GM19455 (cell line): ENCODE results near the gene PSD4.

Experiments
- ATAC-seq: cut with Tn5 transposase; IDR thresholded peaks from one replicate; pipeline ENCODE4 v1.9.1; 2021; ENCODE audit not compliant: unreplicated experiment

Gene PSD4

DNA sequence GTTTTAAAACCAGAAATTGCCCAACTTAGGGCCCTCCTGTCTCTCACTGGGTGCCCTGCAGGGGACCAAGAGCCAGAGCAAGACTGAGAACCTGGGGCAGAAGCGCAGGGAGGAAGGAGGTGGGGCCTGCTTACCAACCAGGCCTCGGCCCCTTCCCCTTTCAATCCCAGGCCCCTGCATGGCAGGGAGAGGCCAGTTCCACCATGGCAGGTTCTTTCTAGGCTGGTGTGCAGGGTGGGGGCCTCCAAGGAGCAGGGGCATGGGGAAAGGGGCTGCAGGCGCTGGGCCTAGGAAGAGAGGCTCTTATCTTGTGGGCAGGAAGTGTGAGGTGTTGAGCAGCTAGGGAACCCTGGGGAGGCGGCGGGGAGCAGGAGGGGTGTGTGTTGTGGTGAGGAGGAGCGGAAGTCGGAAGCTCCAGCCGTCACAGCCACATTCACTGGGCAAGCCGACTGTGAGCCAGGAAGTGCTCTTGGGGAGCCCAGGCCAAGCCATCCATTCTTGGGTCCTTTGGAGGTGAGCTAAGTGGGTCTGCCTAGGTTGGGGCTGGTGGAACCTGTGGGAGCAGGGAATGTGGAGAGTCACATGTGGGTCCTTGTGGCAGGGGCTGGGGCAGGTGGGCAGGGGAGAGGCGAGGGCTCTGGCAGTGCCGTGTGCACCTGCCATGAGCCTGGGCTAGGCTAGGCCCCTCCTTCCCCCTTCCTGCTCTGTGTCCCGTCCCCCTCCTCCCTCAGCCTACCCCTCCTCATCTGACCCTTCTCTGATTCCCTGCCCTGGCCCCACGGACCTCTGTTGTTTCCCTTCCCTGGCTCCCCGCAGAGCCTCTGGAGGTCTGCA, at the start of gene PSD4:
PSD4 (plus strand) TSS at position 430 of the 834 bp plus-strand sequence. CDS start 8,486 bp downstream, outside the sequence.
- ATAC-seq = peak; percentile 84

DNA sequence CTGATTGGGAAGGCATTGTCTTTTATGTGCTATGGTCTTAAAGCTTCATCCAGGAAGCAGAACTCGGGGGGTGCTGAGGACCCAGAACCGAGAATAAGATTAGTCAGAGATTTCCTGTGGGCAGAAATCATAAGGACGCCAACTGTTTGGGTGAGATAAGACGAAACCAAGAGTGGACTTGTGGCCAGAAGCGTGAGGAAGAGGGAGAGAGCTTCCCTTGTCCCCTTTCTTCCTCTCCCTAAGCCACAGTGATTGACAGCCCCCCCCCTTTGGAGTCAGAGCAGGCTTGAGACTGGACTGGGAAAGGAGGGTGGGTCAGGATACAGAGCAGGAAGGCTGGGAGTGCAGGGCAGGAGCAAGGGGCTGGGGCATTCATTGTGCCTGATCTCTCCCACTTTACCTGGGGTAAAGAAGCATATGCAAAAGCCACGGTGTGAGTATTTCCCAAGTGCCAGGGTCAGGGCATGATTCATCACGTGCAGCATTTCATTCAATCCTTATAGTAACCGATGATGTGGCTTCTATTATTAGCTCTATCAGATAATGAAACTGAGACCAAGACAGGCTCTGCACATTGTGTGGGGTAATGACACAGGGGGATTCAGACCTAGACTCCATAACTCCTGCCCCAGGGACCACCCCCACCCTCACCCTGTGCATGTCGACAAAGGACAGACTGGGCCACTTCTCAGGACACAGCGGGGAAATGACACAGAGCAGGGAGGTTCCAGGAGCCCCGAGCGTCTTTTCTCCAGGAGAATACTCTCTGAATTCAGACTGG, 49.4 kb upstream of the PSD4 start:
- ATAC-seq = no peak

- ATAC-seq = no peak
Observed at GRCh38 chr2:113124984-113125855, 48.6 kb upstream of the PSD4 start.

DNA sequence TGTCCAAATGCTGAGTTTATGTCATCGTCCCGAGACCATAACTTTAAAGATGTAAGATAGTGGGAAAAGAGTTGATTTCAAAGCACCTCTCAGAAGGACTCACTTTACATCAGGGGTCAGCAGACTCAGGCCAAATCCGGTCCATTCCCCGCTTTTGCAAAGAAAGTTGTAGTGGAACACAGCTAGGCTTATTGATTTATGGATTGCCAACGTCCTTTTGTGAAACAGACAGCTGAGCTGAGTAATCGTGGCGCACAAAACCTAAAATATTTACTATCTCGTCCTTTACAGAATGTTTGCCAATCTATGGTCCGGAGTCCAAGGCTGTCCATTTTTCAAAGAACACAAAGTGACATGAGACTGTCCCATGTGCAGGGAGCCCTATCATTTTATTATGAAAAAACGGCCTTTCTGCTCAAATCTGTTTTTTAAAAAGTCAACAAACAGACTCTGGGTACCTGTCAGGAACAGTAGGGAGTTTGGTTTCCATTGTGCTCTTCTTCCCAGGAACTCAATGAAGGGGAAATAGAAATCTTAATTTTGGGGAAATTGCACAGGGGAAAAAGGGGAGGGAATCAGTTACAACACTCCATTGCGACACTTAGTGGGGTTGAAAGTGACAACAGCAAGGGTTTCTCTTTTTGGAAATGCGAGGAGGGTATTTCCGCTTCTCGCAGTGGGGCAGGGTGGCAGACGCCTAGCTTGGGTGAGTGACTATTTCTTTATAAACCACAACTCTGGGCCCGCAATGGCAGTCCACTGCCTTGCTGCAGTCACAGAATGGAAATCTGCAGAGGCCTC, 46.7 kb upstream of the PSD4 start, which contains the start of gene IL1RN:
IL1RN (plus strand) TSS at position 754 of the 801 bp plus-strand sequence; CDS start at position 781, 27 bp downstream.
- no peak for ATAC-seq

GRCh38 chr2:113127646-113128570, 45.9 kb upstream of the PSD4 start:
- no peak for ATAC-seq

DNA sequence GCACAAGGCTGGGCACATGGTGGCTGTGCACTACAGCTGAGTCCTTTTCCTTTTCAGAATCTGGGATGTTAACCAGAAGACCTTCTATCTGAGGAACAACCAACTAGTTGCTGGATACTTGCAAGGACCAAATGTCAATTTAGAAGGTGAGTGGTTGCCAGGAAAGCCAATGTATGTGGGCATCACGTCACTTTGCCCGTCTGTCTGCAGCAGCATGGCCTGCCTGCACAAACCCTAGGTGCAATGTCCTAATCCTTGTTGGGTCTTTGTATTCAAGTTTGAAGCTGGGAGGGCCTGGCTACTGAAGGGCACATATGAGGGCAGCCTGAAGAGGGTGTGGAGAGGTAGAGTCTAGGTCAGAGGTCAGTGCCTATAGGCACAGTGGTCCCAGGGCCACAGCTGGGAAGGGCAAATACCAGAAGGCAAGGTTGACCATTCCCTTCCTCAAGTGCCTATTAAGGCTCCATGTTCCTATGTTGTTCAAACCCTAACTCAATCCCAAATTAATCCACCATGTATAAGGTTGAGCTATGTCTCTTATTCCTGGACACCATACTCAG, 44.2 kb upstream of the PSD4 start:
- no peak for ATAC-seq

GRCh38 chr2:113131352-113132185, 42.2 kb upstream of the PSD4 start:
- no peak for ATAC-seq

GRCh38 chr2:113132414-113133021, 41.3 kb upstream of the PSD4 start:
- no peak for ATAC-seq

DNA sequence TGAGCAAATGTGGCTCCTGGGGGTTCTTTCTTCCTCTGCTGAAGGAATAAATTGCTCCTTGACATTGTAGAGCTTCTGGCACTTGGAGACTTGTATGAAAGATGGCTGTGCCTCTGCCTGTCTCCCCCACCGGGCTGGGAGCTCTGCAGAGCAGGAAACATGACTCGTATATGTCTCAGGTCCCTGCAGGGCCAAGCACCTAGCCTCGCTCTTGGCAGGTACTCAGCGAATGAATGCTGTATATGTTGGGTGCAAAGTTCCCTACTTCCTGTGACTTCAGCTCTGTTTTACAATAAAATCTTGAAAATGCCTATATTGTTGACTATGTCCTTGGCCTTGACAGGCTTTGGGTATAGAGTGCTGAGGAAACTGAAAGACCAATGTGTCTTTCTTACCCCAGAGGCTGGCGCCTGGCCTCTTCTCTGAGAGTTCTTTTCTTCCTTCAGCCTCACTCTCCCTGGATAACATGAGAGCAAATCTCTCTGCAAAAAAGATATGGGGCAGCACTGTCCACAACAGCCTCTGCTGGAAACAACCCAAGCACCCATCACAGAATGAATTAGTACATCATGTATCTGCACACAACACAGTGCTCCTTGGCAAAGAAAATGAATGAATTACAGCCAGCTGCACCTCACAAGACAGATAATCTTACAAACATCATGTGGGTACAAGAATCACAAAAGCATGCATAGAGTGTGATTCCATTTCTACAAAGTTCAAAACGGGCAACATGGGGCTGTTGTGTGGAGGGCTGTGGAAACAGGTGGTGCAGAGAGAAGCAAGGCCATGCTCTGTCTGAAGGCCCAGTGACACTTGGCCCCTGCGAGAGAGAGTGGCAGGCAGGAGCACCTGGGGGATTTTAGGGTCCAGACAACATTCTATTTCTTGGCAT, 39.8 kb upstream of the PSD4 start:
- no peak for ATAC-seq

DNA sequence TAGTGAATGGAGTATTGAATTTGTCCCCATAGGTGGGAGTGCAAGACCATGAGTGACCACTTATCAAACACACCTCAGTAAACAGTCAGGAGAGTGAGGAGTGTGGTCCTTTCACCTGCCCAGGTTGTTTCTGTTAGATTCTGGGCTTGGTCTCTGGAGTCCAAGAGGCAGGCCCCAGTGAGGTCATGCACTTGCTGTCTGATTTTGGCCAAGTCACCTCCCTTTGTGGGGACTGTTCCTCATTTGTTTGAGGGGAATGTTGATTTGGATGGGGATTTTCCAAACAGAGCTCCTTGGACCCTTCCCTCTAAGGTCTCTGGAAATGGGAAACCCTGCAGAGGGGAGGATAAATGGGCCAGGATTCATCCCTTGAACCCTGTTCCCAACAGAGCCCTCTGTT, 39.1 kb upstream of the PSD4 start:
- no peak for ATAC-seq

- no peak for ATAC-seq
Observed at GRCh38 chr2:113135317-113135716, 38.5 kb upstream of the PSD4 start.

DNA sequence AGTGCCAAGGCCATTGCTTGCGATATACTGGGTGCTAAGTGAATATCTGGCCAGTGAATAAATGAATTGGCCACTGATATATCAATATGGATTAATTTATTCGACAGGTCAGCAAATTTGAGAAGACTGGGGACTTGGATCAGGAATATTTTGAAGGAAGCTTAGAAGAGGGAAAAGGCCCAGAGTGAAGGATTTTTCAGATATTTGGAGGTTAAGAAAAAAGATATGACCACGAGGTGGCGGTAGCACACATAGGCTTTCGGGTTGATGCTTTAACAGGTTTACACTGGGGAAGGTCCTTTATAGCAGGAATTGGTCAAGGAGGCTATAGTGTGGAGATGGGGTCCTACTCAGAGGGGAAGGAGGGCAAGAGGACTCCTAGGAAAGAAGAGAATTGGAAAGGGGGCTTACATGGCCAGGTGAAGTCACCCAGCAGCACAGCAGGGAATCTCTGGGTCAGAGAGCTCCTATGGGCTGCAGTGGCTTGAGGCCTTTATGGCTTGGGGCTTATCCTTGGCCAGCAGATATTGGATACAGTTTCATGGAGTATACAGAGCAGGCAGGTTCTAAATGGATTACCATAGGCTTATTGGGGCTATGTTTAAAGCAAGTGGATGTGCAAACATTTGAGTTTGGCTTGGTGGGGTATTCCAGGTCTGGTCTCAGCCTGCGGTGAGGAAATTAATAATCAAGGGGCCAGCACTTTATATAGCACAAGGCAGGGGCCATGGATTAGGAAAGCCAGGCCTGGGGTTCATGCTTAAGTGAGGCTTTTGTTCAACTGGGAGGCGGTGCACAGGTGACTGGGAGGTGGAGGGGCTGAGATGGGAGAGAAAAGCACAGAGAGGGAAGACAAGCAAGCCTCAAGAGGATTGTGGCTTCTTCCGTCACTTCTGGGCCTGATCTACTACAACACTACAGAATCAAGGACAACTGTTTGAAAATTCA, 36.7 kb upstream of the PSD4 start:
- no peak for ATAC-seq

DNA sequence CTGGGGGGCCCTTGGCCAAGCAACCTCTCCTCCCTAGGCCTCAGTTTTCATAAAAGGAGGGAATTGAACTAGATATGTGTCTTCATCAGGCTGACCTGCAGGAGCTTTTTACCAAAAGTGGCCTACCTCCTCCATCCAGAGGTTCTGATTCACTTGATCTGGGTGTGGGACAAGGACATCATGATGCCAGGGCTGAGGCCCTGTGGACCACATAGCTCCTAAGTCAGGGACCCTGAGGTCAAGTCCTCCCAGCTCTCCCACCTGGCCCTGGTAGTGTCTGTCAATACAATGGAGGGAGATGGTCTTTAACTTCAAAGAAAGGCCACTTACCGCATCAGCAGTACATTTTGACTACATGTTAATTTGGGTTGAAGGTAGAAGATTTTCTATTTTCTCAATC, 35.9 kb upstream of the PSD4 start:
- no peak for ATAC-seq

DNA sequence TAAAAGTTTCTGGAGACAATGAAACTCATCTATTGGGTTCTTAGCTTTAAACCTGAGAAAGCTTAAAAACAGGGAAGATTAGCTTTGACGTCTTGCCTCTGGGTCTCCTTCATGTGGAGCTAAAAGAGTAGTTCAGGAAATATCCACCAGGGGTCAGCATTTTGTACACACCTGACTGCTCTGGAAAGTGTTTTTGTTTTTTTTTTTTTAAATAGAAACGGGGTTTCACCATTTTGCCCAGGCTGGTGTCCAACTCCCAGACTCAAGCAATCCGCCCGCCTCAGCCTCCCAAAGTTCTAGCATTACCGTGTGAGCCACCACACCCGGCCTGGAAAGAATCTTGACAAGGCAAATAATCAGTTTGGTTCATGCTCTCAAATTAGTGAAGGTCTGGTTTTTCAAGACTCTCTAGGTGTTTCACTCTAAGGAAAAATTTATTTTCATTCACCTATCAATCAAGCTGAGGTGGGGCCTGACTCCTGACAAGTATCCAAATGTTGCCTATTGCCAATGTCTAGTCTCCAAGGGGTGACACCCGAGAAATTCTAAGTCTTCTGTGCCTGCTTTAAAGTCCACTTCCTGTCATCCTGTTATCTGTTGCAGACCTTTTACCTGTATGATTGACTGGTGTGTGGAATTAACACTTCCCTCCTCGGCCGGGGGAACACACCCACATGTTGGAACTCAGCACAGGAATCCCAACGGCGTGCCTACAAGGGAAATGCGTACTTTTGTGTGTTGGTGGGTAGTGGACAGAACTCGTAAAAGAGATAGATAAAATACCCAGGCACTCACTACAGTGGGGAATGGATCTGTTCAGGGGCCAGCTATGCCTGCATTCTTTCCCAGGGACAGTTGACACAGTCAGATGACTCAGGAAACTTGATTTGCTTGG, 35.1 kb upstream of the PSD4 start:
- peak; percentile 56 for ATAC-seq
